Measurements from ENCODE around the gene TXN2. TPM values are rescaled to one million over a fixed set of nuclear protein-coding genes. Genes with fewer than 3 reads are reported as not detected.

TXN2 gene
- total and polyA plus RNA-seq, 2 of the 4 experiments (the other 2 are of a cell fraction) = 49.6 to 166 TPM

DNA sequence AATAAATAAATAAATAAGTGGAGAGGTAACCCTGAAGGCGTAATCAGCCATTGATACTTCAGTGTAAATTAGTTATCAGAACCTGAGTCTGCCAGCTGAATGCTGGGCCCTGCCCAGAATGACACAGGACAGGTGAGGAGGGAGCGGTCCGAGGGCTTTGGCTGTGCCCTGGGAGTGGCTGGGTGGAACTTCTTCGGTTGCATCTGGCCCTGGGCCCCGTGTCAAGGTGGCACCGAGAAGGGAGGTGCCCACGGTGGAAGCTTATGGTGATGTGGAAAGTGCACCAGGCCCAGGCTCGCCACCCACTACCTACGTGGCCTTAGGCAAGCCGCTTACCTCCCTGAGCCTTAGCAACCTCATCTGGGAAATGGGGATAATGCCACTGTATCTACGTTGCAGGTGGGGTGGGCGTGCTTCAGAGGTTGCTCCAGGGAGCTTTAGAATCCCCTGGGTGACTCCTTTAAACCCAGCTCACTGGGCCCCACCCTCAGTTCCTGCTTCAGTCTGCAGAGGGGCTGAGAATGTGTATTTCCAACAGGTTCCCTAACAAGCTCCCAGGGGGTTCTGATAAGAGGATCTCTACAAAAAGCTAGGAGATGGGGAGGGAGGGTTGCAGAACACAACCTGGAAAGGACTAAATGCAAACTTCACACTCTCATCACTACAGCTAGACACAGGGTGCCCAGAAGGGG, 38.8 kb downstream of the TXN2 start (continued):
- TF ChIP-seq NFE2L2 (IDR thresholded peaks at IDR 0.05; ENCODE audit: low read depth, low read length) (no peak), RAD21 (IDR thresholded peaks at IDR 0.05; ENCODE audit: low read length) (no peak), MXI1 (IDR thresholded peaks at IDR 0.05; ENCODE audit: borderline replicate concordance, low read depth, low read length) (no peak)
- TF ChIP-seq, protein P1, sequence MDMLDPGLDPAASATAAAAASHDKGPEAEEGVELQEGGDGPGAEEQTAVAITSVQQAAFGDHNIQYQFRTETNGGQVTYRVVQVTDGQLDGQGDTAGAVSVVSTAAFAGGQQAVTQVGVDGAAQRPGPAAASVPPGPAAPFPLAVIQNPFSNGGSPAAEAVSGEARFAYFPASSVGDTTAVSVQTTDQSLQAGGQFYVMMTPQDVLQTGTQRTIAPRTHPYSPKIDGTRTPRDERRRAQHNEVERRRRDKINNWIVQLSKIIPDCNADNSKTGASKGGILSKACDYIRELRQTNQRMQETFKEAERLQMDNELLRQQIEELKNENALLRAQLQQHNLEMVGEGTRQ (IDR thresholded peaks at IDR 0.05; ENCODE audit: low read depth, low read length) = no peak

Measured in IMR-90 (cell line).